Caco-2 (cell line): ENCODE data around the gene ESPN. TPM values are rescaled to one million over a fixed set of nuclear protein-coding genes. Genes with fewer than 3 reads are reported as not detected.
"Not testable (repeated sequence)": the region's sequence is repeated elsewhere in the genome, so short reads cannot be mapped to it uniquely, and the experiment has no call there.

Experiments
- BruUV-seq: library from RNA; stranded (reverse); fragments of 400-500 nt; replicated peaks from 2 replicates; lab custom pipeline; 2021; lab: Mats Ljungman, UMichigan
- CTCF ChIA-PET: fragments of 300-600 bp; sonication (Branson Sonifier 250); formaldehyde crosslinking; loops from one replicate; lab custom pipeline; 2022; ENCODE audit warnings: antibody characterized with exemption; lab: Charles Lee
- POLR2A ChIA-PET: fragments of 300-600 bp; sonication (Branson Sonifier 250); formaldehyde crosslinking; loops from one replicate; lab custom pipeline; 2022; ENCODE audit warnings: antibody characterized with exemption; lab: Charles Lee
- DNase-seq, 2 experiments: peaks; one replicate each; pipeline versions ENCODE4 v3.0.0 to v3.0.0-alpha.2; 2020 to 2022
- H3K27me3 ChIP-seq: replicated peaks from 2 replicates; pipeline ENCODE4 v1.6.0; 2011; ENCODE audit warnings: low read length; ENCODE audit not compliant: control insufficient read depth, insufficient read depth
- H3K36me3 ChIP-seq: 2 replicates; pipeline ENCODE4 v1.5.1; 2011; ENCODE audit warnings: low read length; ENCODE audit not compliant: control insufficient read depth, insufficient read depth
- H3K4me1 ChIP-seq: fragments of 250-450 bp; sonication (Bioruptor Pico); 2 replicates; pipeline ENCODE4 v1.5.1; 2020; ENCODE audit warnings: mild to moderate bottlenecking
- H3K4me3 ChIP-seq: 2 replicates; pipeline ENCODE4 v1.5.1; 2011; ENCODE audit warnings: low read depth, mild to moderate bottlenecking, control low read depth, low read length
- H3K9me3 ChIP-seq: fragments of 250-450 bp; sonication (Bioruptor Pico); 2 replicates; pipeline ENCODE4 v1.5.1; 2020; ENCODE audit warnings: mild to moderate bottlenecking, moderate library complexity
- H3K27ac Mint-ChIP-seq: one replicate; pipeline ENCODE4 v1.8.0; 2022; ENCODE audit warnings: mixed read lengths; ENCODE audit not compliant: unreplicated experiment
- H3K27me3 Mint-ChIP-seq: one replicate; pipeline ENCODE4 v1.8.0; 2022; ENCODE audit warnings: mixed read lengths; ENCODE audit not compliant: insufficient read depth, unreplicated experiment
- H3K36me3 Mint-ChIP-seq: one replicate; pipeline ENCODE4 v1.8.0; 2022; ENCODE audit warnings: mild to moderate bottlenecking, mixed read lengths; ENCODE audit not compliant: insufficient read depth, unreplicated experiment
- H3K4me1 Mint-ChIP-seq: one replicate; pipeline ENCODE4 v1.8.0; 2022; ENCODE audit warnings: low read depth, mixed read lengths; ENCODE audit not compliant: unreplicated experiment
- H3K4me3 Mint-ChIP-seq: one replicate; pipeline ENCODE4 v1.8.0; 2022; ENCODE audit warnings: mild to moderate bottlenecking, moderate library complexity, mixed read lengths; ENCODE audit not compliant: unreplicated experiment
- H3K9me3 Mint-ChIP-seq: one replicate; pipeline ENCODE4 v1.8.0; 2022; ENCODE audit warnings: mixed read lengths; ENCODE audit not compliant: unreplicated experiment
- intact Hi-C: fragments of 100-400 bp; cut with micrococcal nuclease; formaldehyde crosslinking; loops from one replicate; pipeline ENCODE4 v1.10.0; 2022; ENCODE audit not compliant: unreplicated experiment
- total RNA-seq: library from RNA; stranded (reverse); gene quantifications from 2 replicates; pipeline ENCODE4 v1.2.3, GENCODE V29; 2022
- TF ChIP-seq, protein P1 (sequence below), 2 experiments: fragments of 200-600 bp in 1 of 2; IDR thresholded peaks; 1 replicate in 1 of 2; 2 replicates in 1 of 2; pipeline versions ENCODE4 v1.5.1 to v1.8.0; 2011 to 2022; ENCODE audit warnings: antibody characterized with exemption in 1 of 2, control low read depth in 1 of 2, inconsistent platforms in 1 of 2, low read depth in 1 of 2, low read length in 1 of 2, mild to moderate bottlenecking in 1 of 2, moderate library complexity in 1 of 2; ENCODE audit not compliant: insufficient read depth in 1 of 2, severe bottlenecking in 1 of 2, unreplicated experiment in 1 of 2

The ESPN gene
- total RNA-seq, 1 experiment from 2014 or later: 16.3 TPM

DNA sequence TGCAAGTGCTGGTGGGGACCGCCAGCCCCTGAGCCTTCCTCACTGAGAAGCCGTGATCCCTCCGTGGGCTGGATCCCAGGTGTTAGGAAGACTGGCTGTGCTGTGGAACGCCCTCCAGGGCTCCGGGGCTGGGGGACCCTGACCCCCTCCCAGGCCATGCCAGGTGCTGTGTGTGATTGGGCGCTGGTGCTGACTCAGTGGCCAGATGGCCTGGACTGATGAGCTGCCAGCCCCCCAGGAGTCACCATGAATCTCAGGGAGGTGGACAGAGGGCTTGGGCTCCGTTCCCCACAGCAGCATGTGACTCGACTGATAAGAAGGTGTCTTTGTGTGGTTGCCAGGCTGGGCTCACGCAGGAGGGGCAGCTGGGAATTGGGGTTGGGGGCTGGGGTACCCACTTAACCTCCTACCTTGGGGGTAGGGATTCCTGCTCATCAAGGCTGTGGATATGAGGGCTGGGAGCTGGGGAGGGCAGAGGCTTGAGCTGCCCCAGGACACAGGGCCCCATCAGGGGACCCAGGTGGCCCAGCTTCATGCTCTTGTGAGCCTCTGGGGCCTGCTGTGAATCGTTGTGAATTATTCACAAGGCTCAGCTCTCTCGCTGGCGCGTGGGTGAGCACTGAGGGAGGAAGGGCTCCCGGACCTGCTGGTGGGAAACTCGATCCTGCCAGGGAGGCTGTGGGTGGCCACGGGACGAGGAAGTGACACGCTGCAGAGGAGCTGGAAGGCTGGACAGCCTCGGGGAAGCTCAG is 5.3 kb downstream of the ESPN start:
- H3K4me3 ChIP-seq, BruUV-seq, intact Hi-C loops: not testable (repeated sequence)

DNA sequence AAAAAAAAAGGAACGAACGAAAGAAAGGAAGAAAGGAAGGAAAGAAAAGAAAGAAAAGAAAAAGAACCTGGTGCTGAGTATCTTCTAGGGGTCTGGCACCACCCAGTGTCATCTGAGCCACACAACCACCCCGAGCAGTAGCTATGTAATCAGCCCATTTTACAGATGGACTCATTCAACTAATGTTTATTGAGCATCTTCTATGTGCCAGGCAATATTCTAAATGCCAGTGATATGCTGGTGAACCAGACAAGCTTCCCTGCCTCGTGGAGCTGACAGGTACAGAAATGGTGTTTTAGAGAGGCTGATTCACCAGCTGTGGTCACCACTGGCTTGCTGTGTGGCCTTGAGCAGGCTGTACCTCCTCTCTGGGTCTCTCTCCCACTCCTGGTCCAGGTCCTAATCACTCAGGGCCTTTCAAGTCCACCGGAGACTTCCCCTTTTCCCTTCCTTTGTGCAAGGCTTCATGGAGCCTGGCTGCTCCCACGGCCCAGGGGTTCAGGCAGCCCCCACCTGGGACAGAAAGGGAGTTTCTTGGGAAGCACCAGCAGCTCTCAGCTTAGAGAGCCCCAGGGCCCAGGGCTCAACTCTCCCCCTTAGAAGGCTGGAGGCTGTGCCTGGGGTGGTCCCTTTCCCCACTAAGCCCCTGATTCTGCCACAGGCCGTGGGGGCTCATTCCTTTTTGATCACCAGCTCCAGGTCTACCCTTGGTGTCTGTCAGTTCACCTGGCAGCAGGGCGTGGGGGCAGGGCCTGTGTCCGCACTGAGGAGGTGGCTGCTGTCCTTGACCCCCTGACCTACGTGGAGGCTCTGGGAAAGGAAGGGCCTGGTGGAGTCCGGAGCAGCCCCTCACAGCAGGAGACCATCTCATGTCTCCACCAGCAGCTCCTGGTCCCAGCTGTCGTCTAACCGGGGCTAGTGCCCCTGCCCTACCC is 7.3 kb downstream of the ESPN start:
- H3K9me3 Mint-ChIP-seq, H3K36me3 ChIP-seq, POLR2A ChIA-PET, H3K27me3 ChIP-seq, H3K36me3 Mint-ChIP-seq, H3K27ac Mint-ChIP-seq, H3K4me1 ChIP-seq, intact Hi-C loops, H3K4me3 Mint-ChIP-seq, H3K9me3 ChIP-seq, H3K4me1 Mint-ChIP-seq, H3K27me3 Mint-ChIP-seq, BruUV-seq, H3K4me3 ChIP-seq, DNase-seq: not testable (repeated sequence)
- CTCF ChIA-PET: interaction anchor here (0.7 to 1.1 kb wide), 2 partner anchors 8 to 10 kb away, joined by 3 to 5 read pairs; no protein-coding TSS in a partner anchor

More for the DNA sequence above, 5.3 kb downstream of the ESPN start:
- H3K27me3 ChIP-seq, H3K27me3 Mint-ChIP-seq, H3K4me1 Mint-ChIP-seq, H3K4me1 ChIP-seq, H3K4me3 Mint-ChIP-seq, H3K36me3 ChIP-seq, H3K27ac Mint-ChIP-seq, POLR2A ChIA-PET, H3K36me3 Mint-ChIP-seq, H3K9me3 Mint-ChIP-seq, DNase-seq, H3K9me3 ChIP-seq: not testable (repeated sequence)
- CTCF ChIA-PET: interaction anchor here (1.4 kb wide), 1 partner anchor 11 kb away, joined by 5 read pairs; no protein-coding TSS in a partner anchor

DNA sequence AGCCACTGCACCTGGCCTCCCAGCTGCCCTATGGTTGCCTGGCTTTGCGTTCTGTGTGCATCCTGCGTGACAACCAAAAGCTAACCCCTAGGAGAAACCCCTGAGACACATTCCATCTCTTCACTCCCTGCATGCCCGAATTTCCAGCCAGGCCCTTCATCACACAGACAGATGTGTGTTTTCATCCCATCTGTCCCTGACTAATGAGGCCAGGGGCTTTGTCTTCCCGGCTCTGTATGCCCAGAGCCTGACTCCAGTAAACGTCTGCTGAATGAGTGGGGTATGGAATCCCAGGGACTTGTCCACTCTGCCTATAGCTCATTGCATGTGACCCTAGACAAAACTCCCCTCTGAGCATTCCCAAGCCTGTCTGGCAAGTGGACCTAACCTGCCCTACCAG is 9.6 kb downstream of the ESPN start:
- H3K27ac Mint-ChIP-seq: no peak overlapping the region
- H3K27me3 Mint-ChIP-seq: no peaks in the 10 kb centered on the region
- no peaks in the 10 kb centered on the region for H3K9me3 Mint-ChIP-seq
- Histone ChIP-seq H3K36me3 (no peaks in the 10 kb centered on the region), H3K4me1 (no peaks in the 10 kb centered on the region), H3K4me3 (no peak overlapping the region), H3K27me3 (no peaks in the 10 kb centered on the region), H3K9me3 (no peaks in the 10 kb centered on the region)
- no peak for DNase-seq
- peaks cover 8% of the 10 kb centered on the region for H3K4me1 Mint-ChIP-seq
- ChIA-PET POLR2A (no interaction called here), CTCF (no interaction called here)
- intact Hi-C loops: no loop called here
- TF ChIP-seq, protein P1, sequence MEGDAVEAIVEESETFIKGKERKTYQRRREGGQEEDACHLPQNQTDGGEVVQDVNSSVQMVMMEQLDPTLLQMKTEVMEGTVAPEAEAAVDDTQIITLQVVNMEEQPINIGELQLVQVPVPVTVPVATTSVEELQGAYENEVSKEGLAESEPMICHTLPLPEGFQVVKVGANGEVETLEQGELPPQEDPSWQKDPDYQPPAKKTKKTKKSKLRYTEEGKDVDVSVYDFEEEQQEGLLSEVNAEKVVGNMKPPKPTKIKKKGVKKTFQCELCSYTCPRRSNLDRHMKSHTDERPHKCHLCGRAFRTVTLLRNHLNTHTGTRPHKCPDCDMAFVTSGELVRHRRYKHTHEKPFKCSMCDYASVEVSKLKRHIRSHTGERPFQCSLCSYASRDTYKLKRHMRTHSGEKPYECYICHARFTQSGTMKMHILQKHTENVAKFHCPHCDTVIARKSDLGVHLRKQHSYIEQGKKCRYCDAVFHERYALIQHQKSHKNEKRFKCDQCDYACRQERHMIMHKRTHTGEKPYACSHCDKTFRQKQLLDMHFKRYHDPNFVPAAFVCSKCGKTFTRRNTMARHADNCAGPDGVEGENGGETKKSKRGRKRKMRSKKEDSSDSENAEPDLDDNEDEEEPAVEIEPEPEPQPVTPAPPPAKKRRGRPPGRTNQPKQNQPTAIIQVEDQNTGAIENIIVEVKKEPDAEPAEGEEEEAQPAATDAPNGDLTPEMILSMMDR (IDR thresholded peaks at IDR 0.05; ENCODE audit: insufficient read depth in 1 of 2, low read depth in 1 of 2, low read length in 1 of 2, severe bottlenecking in 1 of 2, unreplicated experiment in 1 of 2): no peak
- H3K36me3 Mint-ChIP-seq: no peaks in the 10 kb centered on the region
- BruUV-seq: no TSS peak
- H3K4me3 Mint-ChIP-seq: no peak overlapping the region
